ENCODE results near the gene MAN2A2.

Gene MAN2A2

GRCh38 chr15:90869601-90870353 is 33.3 kb upstream of the MAN2A2 start:
- H4K91ac ChIP-seq (ENCODE audit: low read depth, low read length) = peak overlapping the region; percentile 89
- H2BK12ac ChIP-seq (ENCODE audit: low read length) = peak overlapping the region; percentile 67
- H4K12ac ChIP-seq (ENCODE audit: low read depth, low read length) = peak overlapping the region; percentile 64
- peak overlapping the region; percentile 92 for H3K27ac ChIP-seq (ENCODE audit: low read depth, low read length)
- H3K79me2 ChIP-seq (ENCODE audit: control insufficient read depth, insufficient read depth, low read length, poor library complexity) = peaks cover 36% of the 10 kb centered on the region
- H2AK5ac ChIP-seq (ENCODE audit: low read length) = no peak overlapping the region
- peak overlapping the region; percentile 89 for H3K4me2 ChIP-seq (ENCODE audit: low read length)
- H3K4me3 ChIP-seq (ENCODE audit: low read depth, low read length) = no peak overlapping the region
- peak; percentile 92 to 94 for DNase-seq
- H3K27me3 ChIP-seq (ENCODE audit: insufficient read depth, low read length) = no peaks in the 10 kb centered on the region
- no peak overlapping the region for H3K9ac ChIP-seq (ENCODE audit: low read length)
- H2AFZ ChIP-seq (ENCODE audit: insufficient read depth, low read length, poor library complexity) = no peak overlapping the region
- H2BK5ac ChIP-seq (ENCODE audit: low read depth, low read length, poor library complexity) = peak overlapping the region; percentile 94
- no CpG with 5 or more reads among the region's 9 CpGs for WGBS (ENCODE audit: extremely low coverage, insufficient coverage, insufficient read length)
- H3K79me1 ChIP-seq (ENCODE audit: low read length) = peaks cover 58% of the 10 kb centered on the region
- H3K4me1 ChIP-seq (ENCODE audit: control insufficient read depth in 1 of 2, insufficient read depth in 2 of 2, low read length in 2 of 2) = peaks cover 35 to 42% of the 10 kb centered on the region in 2 experiments
- no peak overlapping the region for H3K23ac ChIP-seq (ENCODE audit: low read length)
- no peaks in the 10 kb centered on the region for H3K36me3 ChIP-seq (ENCODE audit: control insufficient read depth in 1 of 2, insufficient read depth in 2 of 2, low read length in 2 of 2)
- peak overlapping the region; percentile 54 for H3K18ac ChIP-seq (ENCODE audit: low read length)
- H3K9me3 ChIP-seq (ENCODE audit: insufficient read depth, low read depth, low read length) = peaks cover 2% of the 10 kb centered on the region
- H4K8ac ChIP-seq (ENCODE audit: low read depth, low read length) = peak overlapping the region; percentile 62
- H3K4ac ChIP-seq (ENCODE audit: low read depth, low read length) = peak overlapping the region; percentile 94
- peak overlapping the region; percentile 61 for H3K14ac ChIP-seq (ENCODE audit: low read length)
- peak overlapping the region; percentile 92 for H2BK120ac ChIP-seq (ENCODE audit: insufficient read depth, low read length, poor library complexity)

- Histone ChIP-seq H3K27ac (ENCODE audit: low read depth, low read length) (peak overlapping the region; percentile 92), H4K91ac (ENCODE audit: low read depth, low read length) (peak overlapping the region; percentile 99), H3K4ac (ENCODE audit: low read depth, low read length) (peak overlapping the region; percentile 100), H2AK5ac (ENCODE audit: low read length) (peak overlapping the region; percentile 87), H3K4me1 (ENCODE audit: control insufficient read depth in 1 of 2, insufficient read depth in 2 of 2, low read length in 2 of 2) (peaks cover 35 to 42% of the 10 kb centered on the region in 2 experiments), H3K4me3 (ENCODE audit: low read depth, low read length) (peak overlapping the region; percentile 73), H2BK120ac (ENCODE audit: insufficient read depth, low read length, poor library complexity) (peak overlapping the region; percentile 99), H3K14ac (ENCODE audit: low read length) (peak overlapping the region; percentile 97), H3K9ac (ENCODE audit: low read length) (peak overlapping the region; percentile 95), H3K27me3 (ENCODE audit: insufficient read depth, low read length) (no peaks in the 10 kb centered on the region), H4K8ac (ENCODE audit: low read depth, low read length) (peak overlapping the region; percentile 98), H3K4me2 (ENCODE audit: low read length) (peak overlapping the region; percentile 89), H3K79me1 (ENCODE audit: low read length) (peaks cover 58% of the 10 kb centered on the region), H3K79me2 (ENCODE audit: control insufficient read depth, insufficient read depth, low read length, poor library complexity) (peaks cover 36% of the 10 kb centered on the region), H2AFZ (ENCODE audit: insufficient read depth, low read length, poor library complexity) (peak overlapping the region; percentile 90), H3K9me3 (ENCODE audit: insufficient read depth, low read depth, low read length) (peaks cover 2% of the 10 kb centered on the region), H4K12ac (ENCODE audit: low read depth, low read length) (peak overlapping the region; percentile 93), H2BK12ac (ENCODE audit: low read length) (peak overlapping the region; percentile 91), H3K36me3 (ENCODE audit: control insufficient read depth in 1 of 2, insufficient read depth in 2 of 2, low read length in 2 of 2) (peaks cover 5% of the 10 kb centered on the region in 2 experiments), H3K18ac (ENCODE audit: low read length) (peak overlapping the region; percentile 99), H3K23ac (ENCODE audit: low read length) (no peak overlapping the region), H2BK5ac (ENCODE audit: low read depth, low read length, poor library complexity) (peak overlapping the region; percentile 98)
- peak in 1 of 2 donors; percentile 44 for DNase-seq
- WGBS (ENCODE audit: extremely low coverage, insufficient coverage, insufficient read length) = no CpG with 5 or more reads among the region's 19 CpGs
These were observed 32.6 kb upstream of the MAN2A2 start for GRCh38 chr15:90870354-90871138.

- DNase-seq = peak in 1 of 2 donors; percentile 47
- peak overlapping the region; percentile 73 for H3K4me3 ChIP-seq (ENCODE audit: low read depth, low read length)
- H3K4ac ChIP-seq (ENCODE audit: low read depth, low read length) = peak overlapping the region; percentile 100
- H4K91ac ChIP-seq (ENCODE audit: low read depth, low read length) = peak overlapping the region; percentile 99
- H3K9me3 ChIP-seq (ENCODE audit: insufficient read depth, low read depth, low read length) = peaks cover 2% of the 10 kb centered on the region
- no peak overlapping the region for H3K23ac ChIP-seq (ENCODE audit: low read length)
- peak overlapping the region; percentile 89 for H3K4me2 ChIP-seq (ENCODE audit: low read length)
- peak overlapping the region; percentile 99 for H2BK120ac ChIP-seq (ENCODE audit: insufficient read depth, low read length, poor library complexity)
- H2AK5ac ChIP-seq (ENCODE audit: low read length) = peak overlapping the region; percentile 87
- peak overlapping the region; percentile 92 for H3K27ac ChIP-seq (ENCODE audit: low read depth, low read length)
- peak overlapping the region; percentile 98 for H2BK5ac ChIP-seq (ENCODE audit: low read depth, low read length, poor library complexity)
- H3K4me1 ChIP-seq (ENCODE audit: control insufficient read depth in 1 of 2, insufficient read depth in 2 of 2, low read length in 2 of 2) = peaks cover 35 to 42% of the 10 kb centered on the region in 2 experiments
- no CpG with 5 or more reads among the region's 71 CpGs for WGBS (ENCODE audit: extremely low coverage, insufficient coverage, insufficient read length)
- H4K12ac ChIP-seq (ENCODE audit: low read depth, low read length) = peak overlapping the region; percentile 93
- peak overlapping the region; percentile 98 for H4K8ac ChIP-seq (ENCODE audit: low read depth, low read length)
- peak overlapping the region; percentile 90 for H2AFZ ChIP-seq (ENCODE audit: insufficient read depth, low read length, poor library complexity)
- H2BK12ac ChIP-seq (ENCODE audit: low read length) = peak overlapping the region; percentile 84
- H3K79me2 ChIP-seq (ENCODE audit: control insufficient read depth, insufficient read depth, low read length, poor library complexity) = peaks cover 36% of the 10 kb centered on the region
- H3K14ac ChIP-seq (ENCODE audit: low read length) = peak overlapping the region; percentile 97
- no peaks in the 10 kb centered on the region for H3K27me3 ChIP-seq (ENCODE audit: insufficient read depth, low read length)
- peak overlapping the region; percentile 99 for H3K18ac ChIP-seq (ENCODE audit: low read length)
- peaks cover 58% of the 10 kb centered on the region for H3K79me1 ChIP-seq (ENCODE audit: low read length)
- H3K9ac ChIP-seq (ENCODE audit: low read length) = peak overlapping the region; percentile 95
- peaks cover 12% of the 10 kb centered on the region in 2 experiments for H3K36me3 ChIP-seq (ENCODE audit: control insufficient read depth in 1 of 2, insufficient read depth in 2 of 2, low read length in 2 of 2)
These were observed 31.9 kb upstream of the MAN2A2 start for GRCh38 chr15:90871139-90871715.
